Right ventricle myocardium superior (tissue), 1 donor: ENCODE results near the gene SEC22C. TPM values are rescaled to one million over a fixed set of nuclear protein-coding genes. Genes with fewer than 3 reads are reported as not detected.
A peak's percentile ranks its signal among the peaks of the same experiment; 100 is the strongest.
"Not testable (repeated sequence)": the region's sequence is repeated elsewhere in the genome, so short reads cannot be mapped to it uniquely, and the experiment has no call there.

Experiments
- ATAC-seq: fragments of 200-7000 bp; cut with Tn5 transposase; one replicate; pipeline ENCODE4 v1.9.1; 2020; ENCODE audit warnings: mild to moderate bottlenecking; ENCODE audit not compliant: poor library complexity
- DNase-seq: peaks from one replicate; pipeline ENCODE4 v3.0.0-alpha.2; 2020
- intact Hi-C: fragments of 100-400 bp; cut with DNase I; formaldehyde crosslinking; loops from one replicate; pipeline ENCODE4 v1.11.2; 2022
- long read RNA-seq: library from polyadenylated mRNA; unstranded; transcript quantifications from one replicate; pipeline ENCODE4 v2.0.0, GENCODE V29; 2021
- total RNA-seq: library from RNA; stranded (reverse); fragmentation: NEBNext Ultra II Directional; extraction: Animal tissue kit (Norgen Biotek cat#: 25700); gene quantifications from one replicate; pipeline ENCODE4 v1.2.1, GENCODE V29; 2021
- donor health status: DM: no; HTN: yes; CAD: no; lungs with severe emphysema.

SEC22C gene
- total RNA-seq, result 21.6 TPM
- long read RNA-seq, full-length matches to known transcripts, result 22 of 32 reads
- long read RNA-seq, partial matches to known transcripts, result 0 of 32 reads
- long read RNA-seq, other reads (novel, unspliced or antisense), result 10 of 32 reads

DNA sequence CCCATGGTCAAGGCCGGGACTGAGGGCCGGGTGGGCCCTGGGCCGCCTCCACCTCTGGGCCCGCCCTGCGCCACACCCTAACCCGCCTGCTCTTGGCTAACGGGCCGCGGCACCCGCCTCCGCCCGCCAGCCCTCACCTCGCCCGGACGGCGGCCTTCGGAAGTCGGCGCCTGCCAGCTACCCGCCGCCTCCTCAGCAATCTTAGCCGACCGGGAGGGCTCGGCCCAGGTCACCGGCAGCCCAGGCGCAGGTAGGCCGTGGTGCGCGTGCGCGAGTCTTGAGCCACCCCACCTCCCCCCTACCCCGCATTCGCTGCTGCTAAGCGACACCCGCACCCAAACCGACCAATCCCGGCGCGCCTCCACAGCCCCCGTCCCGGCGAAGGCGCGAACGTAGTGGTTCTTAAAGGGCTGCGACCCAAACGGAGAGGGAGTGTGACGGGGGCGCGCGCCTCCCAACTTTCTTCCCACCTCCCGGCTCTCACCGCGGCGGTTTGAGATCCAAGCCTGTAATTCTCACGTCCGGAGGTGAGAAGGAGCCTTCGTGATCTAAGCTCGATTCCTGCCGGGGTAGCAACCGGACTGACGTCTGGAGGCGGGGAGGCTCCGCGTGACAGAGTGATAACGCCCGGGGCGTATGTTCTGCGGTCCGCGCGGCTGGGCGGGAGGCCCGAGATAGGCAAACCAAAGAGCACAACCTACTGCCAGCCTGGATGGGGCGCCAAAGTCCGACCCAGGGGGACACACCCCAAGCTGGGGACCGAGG is at the start of gene SEC22C:
Gene SEC22C, minus strand, starts transcription at position 259 of the 765 bp plus-strand sequence. CDS start 12,921 bp downstream, outside the sequence.
- DNase-seq (peak; percentile 96), ATAC-seq (peak; percentile 99)
- intact Hi-C loops, result no loop called here

DNA sequence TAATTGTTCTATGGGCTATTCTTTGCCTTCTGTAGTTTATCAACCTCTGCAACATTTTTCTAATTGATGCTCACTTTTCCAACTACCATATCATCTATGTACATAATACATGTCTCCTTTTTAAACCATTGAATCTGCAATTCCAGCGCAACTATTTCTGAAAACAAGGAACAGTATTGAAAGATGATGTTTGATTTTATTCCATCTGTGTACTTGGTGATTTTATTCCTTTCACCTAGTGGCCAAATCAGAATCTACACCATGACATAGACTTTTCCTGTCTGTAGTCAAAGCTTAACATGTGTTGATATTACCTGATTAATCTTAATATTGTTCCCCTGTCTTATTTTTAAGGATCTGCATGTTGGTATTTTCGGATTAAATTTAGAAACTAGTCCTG is 31.7 kb upstream of the SEC22C start:
- intact Hi-C loops, result no loop called here
- ATAC-seq (no peak), DNase-seq (no peak)

DNA sequence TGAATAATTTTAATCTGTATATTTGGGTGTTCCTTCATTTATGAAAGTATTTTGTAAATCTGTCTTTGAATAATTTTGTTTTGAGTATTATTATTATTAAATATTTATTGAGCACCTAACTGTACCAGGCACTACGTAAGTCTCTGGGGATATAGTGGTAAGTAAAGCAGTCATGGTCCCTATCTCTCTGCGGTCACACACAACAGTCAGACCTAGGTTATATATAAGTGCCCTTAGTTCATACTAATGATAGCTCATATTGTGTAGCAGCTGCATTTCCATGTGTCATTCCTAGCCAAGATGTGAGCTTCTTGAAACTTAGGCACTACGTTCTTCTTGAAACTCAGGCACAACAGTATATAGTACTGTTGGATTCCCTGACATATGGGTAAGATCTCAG is 31.2 kb upstream of the SEC22C start:
- DNase-seq, result no peak
- intact Hi-C loops, result no loop called here
- ATAC-seq, result no peak

GRCh38 chr3:42612217-42612616 is 30.4 kb upstream of the SEC22C start:
- no peak for DNase-seq
- no peak for ATAC-seq
- intact Hi-C loops, result no loop called here

- intact Hi-C loops, result no loop called here
- no peak for DNase-seq
- ATAC-seq, result no peak
Observed at GRCh38 chr3:42610976-42611375, 29.2 kb upstream of the SEC22C start.

DNA sequence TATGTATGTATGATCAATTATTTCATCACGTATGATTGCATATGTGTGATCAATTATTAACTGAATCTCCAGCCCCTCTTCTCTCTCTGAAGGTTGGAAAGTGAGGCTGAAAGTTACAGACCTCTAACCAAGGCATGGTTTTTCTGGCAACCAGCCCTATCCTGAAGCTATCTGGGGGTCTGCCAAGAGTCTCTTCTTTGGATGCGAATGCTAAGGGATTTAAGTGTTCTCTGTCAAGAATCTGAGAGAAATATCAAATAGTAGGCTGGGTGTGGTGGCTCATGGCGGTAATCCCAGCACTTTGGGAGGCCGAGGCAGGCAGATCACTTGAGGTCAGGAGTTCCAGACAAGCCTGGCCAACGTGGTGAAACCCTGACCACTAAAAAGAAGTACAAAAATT is 26.8 kb upstream of the SEC22C start:
- peak; percentile 7 for ATAC-seq
- DNase-seq, result no peak
- intact Hi-C loops, result no loop called here

- intact Hi-C loops, result no loop called here
- ATAC-seq (peak; percentile 36), DNase-seq (no peak)
Observed at GRCh38 chr3:42605546-42606173, 23.9 kb upstream of the SEC22C start.

DNA sequence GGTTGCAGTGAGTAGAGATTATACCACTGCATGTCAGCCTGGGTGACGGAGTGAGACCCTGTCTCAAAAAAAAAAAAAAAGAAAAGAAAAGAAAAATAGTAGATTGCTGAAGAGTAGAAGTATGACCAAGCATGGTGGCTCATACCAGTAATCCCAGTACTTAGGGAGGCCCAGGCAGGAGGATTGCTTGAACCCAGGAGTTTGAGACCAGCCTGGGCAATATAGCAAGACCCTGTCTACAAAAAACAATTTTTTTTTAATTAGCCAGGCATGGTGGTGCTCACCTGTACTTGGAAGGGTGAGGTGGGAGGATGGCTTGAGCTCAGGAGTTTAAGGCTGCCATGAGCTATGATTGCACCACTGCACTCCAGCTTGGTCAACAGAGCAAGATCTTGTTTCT is 21.2 kb upstream of the SEC22C start:
- intact Hi-C loops, result loop anchor here (5.0 kb wide), 1 partner anchor 49 kb away; the partner anchor contains the start of gene ZBTB47
- no peak for ATAC-seq
- no peak for DNase-seq

DNA sequence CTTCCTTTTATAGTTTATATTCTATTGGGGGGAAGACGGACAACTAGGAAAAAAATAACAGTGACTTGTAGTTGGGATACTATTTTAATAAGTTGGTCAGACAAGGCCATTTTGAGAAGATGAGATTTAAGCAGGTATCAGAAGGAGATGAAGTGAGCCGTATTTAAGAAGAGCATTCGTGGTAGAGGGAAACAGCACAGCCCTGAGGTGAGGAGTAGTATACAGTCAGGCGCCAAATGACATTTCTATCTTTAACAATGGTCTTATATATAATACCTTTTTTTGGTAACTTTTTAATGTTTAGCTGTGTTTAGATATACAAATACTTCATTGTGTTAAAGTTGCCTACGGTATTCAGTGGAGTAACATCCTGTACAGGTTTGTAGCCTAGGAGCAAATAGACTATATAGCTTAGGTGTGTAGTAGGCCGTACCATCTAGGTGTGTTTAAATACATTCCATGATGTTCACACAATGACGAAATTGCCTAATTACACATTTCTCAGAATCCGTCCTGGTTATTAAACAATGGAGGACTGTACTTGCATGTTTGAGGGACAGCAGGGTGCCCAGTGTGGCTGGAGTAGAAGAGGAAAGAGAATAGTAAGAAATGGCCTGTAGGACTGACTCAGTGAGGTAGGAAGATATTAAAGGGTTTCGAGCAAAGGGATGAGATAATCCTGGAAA is 20.3 kb upstream of the SEC22C start:
- DNase-seq (no peak), ATAC-seq (no peak)
- intact Hi-C loops, result loop anchor here (5.0 kb wide), 1 partner anchor 50 kb away; the partner anchor contains the start of gene ZBTB47

- ATAC-seq (peak; percentile 48), DNase-seq (peak; percentile 78)
- intact Hi-C loops, result loop anchor here (5.0 kb wide), 1 partner anchor 51 kb away; the partner anchor contains the start of gene ZBTB47
Observed at GRCh38 chr3:42600958-42601675, 19.4 kb upstream of the SEC22C start.

GRCh38 chr3:42600111-42600957 is 18.6 kb upstream of the SEC22C start, which contains the start of gene NKTR:
Gene NKTR, plus strand, starts transcription at chr3:42600686. Its CDS starts 321 bp downstream, at chr3:42601007.
- intact Hi-C loops, result loop anchor here (5.0 kb wide), 1 partner anchor 52 kb away; the partner anchor contains the start of gene ZBTB47
- ATAC-seq (peak; percentile 97), DNase-seq (peak; percentile 98)

GRCh38 chr3:42597098-42597497 is 15.3 kb upstream of the SEC22C start:
- ATAC-seq, DNase-seq, intact Hi-C loops: not testable (repeated sequence)

GRCh38 chr3:42595682-42596081 is 13.9 kb upstream of the SEC22C start:
- ATAC-seq, result no peak
- intact Hi-C loops, result no loop called here
- DNase-seq, result no peak

DNA sequence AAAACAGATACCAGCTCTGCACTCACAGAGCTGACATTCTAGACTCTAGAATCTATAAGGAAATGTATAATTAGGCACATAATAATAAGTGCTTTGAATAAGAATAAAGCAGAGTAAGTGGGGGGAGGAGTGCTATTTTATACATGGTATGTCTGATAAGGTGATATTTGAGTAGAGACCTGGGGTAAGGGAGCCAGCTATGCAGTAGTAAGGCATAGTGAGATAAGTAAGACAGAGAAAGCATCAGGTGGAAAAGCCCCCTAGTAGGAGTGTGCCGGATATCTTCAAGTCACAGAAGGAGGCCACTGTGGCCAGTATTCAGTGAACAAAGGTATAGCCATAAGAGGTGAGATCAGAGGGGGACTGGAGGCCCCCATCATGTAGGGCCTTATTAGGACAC is 11.9 kb upstream of the SEC22C start:
- DNase-seq, result no peak
- intact Hi-C loops, result no loop called here
- no peak for ATAC-seq

DNA sequence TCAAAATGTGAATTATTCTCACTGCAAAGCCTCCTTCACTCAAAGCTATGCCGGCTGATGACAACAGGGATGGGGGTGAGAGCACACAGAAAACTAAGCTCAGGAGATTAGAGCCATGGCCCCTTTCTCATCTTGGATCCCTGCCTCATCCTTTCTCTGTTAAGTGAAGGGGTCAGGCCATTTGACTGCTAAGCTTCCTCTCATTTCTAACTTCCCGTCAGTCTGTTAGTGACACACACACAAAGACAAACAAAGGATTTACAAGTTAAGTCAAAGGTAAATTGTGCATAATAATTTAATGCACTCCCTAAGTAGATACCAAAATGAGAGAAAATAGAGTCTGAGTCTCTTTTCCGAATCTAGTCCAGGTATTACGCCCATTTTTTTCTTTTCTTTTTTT is 10.0 kb upstream of the SEC22C start:
- ATAC-seq (no peak), DNase-seq (no peak)
- intact Hi-C loops, result no loop called here

- DNase-seq, result no peak
- intact Hi-C loops, result no loop called here
- no peak for ATAC-seq
Observed at GRCh38 chr3:42590989-42591756, 9.4 kb upstream of the SEC22C start.
